ENCODE data around the gene SHISAL1.

SHISAL1 gene

GRCh38 chr22:44205516-44206329 is 107.0 kb downstream of the SHISAL1 start:
- DNase-seq = no peak

DNA sequence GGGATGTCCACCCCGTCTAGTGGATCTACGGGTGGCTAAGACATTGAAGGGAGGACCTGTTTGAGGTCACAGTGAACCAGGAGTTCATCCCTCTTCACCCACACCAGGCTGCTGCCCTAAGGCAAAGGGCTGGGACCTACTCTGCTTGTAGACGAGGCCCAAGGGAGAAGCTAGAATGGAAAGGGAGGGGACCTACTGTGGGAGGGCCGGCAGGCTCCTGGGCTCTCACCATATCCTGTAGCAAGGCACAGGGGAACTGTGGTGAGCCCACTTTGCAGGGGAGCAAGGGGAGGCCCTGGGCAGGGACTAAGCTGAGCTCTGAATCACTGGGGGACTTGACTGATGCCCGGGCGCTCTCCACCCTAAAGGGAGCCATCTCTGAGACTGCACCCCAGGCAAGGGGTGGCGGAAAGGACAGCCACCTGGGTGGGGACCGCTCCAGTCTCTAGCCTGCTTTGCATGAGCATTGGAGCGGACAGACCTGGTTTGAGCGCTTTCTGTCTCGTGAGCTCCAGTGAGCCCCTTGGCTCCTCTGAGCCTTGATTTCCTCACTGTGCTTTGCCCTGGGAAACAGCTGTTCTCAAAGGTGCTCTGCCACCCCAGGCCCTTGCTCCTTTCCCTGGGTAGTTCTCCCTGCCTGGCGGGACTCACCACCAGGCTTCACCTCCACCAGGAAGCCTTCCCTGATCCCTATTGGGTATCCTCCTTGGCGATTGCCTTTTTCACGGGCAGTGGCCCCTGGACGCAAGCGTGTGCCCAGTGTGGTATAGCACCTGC is 107.8 kb downstream of the SHISAL1 start:
- no peak for DNase-seq

DNA sequence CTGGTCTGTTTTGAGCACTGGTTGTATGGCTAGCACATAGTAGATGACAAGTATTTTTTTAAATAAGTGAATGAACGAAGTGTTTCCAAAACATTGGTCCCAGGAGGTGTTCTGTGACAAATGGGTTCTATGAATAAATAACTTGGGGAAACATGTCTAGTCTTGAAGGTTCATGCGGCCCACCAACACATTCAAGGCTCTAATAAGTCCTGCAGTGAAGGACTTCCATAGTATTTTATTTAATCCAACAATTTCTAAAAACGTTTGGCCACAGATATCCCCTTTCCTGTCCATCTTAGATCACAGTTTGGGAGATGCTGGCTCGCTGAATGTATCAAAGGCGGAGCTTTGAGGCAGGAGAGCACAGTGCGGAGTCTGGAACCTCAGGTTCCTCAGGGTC is 109.5 kb downstream of the SHISAL1 start:
- DNase-seq = no peak

DNA sequence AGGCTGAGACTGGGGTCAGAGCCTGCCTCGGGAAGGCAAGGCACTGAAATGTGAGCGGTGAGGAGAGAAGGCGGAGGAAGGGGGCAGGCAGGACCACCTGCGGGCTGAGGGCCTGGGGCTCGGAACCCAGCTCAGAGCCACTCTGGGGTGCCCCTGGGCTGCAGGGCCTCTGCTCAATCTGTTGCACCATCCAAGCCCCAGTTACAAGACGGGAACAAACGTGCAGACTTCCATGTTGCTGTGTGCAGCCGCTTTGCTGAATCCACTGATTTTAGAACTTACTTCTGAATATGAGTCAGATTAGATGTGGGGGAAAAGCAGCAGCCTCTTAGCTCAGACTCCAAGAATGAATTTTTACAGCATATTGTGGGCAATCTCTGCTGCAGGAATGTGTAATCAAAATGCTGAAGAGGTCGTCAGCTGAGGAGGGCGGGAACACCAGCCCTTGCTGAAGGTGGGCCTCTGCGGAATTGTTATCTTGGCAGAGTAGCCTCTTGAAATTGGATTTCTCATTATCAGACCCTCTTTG is 110.4 kb downstream of the SHISAL1 start:
- DNase-seq = no peak

DNA sequence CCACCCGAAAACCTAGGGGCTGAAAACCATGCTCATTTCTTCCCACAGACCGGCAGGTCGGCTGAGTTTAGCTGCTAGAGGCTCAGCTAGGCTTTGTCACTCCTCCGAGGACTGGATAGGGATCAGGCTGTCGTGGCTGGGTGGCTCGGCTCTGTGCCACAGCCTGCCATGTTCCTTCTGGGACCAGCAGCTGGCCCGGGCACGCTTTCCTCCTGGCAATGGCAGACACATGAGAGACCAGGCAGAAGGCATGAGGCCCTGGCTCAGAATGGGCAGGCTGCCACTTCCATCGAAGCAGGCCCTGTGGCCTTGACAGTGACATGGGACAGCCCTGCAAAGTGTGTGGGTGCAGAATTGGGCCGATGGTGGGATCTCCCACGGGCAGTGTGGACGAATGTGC is 111.1 kb downstream of the SHISAL1 start:
- no peak for DNase-seq

DNA sequence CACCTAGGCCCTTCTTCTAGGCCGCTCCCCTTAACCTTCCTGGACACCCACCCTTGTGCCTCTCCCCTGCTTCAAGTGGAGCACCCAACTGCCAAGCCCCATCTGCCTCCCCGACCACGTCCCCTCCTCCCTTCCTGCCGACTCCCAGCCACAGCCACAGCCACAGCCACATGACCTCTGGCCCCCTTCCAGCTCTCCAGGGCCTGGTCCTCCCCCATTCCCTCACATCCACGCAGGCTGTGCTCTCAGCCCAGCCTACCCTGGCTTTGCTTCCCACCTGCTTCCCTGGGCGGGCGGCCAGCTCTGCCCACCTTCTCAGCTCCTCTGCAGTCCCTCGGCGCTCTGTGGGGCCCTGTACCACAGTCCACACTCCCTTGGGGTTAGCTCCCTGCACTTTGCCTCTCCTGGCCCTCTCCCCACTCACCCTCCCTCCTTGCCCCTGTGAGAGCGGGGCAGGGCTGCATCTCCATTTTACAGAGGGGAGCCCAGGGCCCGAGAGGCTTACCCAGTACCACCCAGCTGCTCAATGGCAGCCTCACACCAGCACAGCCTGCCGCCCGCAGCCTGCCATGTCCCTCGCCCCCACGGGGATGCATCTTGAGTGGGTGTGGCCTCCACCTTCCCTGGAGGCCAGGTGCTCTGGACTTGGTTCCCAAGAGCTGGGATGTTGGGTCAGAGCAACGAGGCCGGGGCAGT is 111.7 kb downstream of the SHISAL1 start:
- DNase-seq = no peak

DNA sequence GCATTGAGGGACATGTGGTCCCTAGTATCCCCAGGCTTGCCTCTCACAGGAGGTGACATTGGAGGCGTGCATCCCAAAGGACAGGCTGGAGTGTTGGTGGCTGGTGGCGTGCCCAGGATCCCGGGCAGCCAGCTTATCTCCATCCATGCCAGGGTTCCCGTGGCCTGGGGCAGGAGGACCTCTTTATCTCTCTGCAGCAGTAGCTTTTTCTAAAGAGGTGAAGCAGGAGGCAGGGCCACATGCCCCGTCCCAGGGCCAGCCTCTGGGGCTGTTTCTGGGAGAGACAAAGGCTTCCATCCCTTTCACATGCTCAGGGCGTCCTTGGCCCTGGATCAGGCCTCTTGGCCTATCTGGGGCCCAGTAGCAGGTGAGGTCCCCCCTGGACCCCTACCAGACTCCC is 112.3 kb downstream of the SHISAL1 start:
- DNase-seq = no peak

DNA sequence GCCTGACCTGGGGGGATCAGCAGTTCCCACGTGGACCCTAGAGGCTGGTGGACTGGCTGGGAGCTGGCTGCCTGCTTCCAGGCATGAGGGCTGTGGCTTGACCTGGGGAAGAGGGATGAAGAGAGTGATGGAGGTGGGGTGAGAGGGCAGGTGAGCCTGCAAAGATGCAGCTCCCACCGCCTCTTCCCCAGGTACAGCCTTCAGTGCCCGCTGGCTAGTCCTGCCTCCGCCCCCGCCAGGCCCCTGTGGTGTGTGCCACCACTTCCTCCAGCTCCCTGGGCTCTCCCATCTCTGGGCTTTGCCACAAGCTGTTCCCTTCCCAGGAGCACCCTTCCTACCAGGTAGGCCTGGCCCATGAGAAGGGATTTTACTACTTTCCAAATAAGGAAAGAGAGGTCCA is 112.9 kb downstream of the SHISAL1 start:
- DNase-seq = no peak

DNA sequence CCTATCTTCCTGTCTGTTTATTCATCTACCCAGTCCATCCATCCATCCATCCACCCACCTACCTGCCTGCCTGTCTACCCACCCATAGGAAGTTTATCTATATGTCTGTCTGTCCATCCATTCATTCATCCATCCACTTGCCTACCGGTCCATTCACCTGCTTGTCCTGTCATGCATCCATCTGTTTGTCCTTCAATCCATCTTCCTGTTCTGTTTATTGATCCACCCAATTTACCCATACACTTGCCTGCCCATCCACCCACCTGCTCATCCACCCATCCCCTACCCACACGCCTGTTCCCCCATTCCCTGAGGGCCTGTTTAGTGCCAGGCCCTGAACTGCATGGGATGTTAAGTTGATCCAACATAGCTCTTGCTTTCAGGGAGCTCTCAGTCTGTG is 113.6 kb downstream of the SHISAL1 start:
- DNase-seq = no peak

- no peak for DNase-seq
These were observed 115.5 kb downstream of the SHISAL1 start for GRCh38 chr22:44197271-44197670.

- no peak for DNase-seq
These were observed 116.0 kb downstream of the SHISAL1 start for GRCh38 chr22:44196731-44197131.

GRCh38 chr22:44196241-44196640 is 116.5 kb downstream of the SHISAL1 start:
- no peak for DNase-seq

DNA sequence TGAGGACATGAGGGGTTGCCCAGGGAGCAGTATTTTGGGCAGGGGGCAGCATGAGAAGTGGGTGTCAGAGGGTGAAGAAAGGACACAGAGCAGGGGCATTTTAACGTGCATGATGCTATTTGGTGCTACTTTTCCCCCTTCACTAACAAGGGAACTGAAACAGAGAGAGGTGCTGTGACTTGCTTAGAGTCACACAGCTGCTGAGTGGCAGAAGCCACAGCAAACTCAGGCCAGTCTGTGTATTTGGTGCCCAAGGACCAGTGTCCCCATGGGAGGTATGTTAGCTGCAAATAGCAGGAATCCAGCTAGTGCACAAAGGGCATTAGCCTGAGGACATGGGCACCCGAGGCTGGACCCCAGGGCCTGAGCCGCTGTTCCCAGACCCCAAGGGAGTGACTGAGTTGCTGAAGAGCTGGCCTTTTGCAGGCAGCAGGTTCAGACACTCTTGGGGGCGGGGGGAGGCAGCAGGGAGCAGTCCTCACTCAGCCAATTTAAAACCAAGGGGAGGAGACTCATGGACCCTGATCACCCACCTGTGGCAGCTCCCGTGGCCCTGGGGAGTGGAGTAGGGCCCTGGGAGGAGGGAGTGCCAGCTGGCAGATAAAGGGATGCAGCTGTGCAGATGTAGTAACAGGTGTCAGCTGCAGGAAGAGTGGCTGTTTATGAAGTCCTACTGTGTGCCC is 117.4 kb downstream of the SHISAL1 start:
- DNase-seq = no peak

GRCh38 chr22:44194569-44194968 is 118.2 kb downstream of the SHISAL1 start:
- DNase-seq = no peak
